Measurements from ENCODE around the gene NOTO. TPM values are rescaled to one million over a fixed set of nuclear protein-coding genes. Genes with fewer than 3 reads are reported as not detected.
"Not testable (repeated sequence)": the region's sequence is repeated elsewhere in the genome, so short reads cannot be mapped to it uniquely, and the experiment has no call there.

Gene NOTO
- polyA plus RNA-seq, 1 donor = 0.10 TPM

GRCh38 chr2:73200281-73200680, 2.1 kb upstream of the NOTO start:
- not testable (repeated sequence) for DNase-seq

- no peak for DNase-seq
Observed at GRCh38 chr2:73203055-73203681, 794 bp downstream of the NOTO start.

DNA sequence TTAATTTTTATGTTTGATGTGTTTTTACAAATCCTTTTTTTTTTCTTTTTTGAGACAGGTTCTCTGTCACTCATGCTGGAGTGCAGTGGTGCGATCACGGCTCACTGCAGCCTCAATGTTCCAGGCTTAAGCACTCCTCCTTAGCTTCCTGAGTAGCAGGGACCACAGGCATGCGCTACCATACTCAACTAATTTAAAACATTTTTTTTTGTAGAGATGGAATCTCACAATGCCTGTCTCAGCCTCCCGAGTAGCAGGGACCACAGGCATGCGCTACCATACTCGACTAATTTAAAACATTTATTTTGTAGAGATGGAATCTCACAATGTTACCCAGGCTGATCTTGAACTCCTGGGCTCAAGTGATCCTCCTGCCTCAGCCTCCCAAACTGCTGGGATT, 3.2 kb downstream of the NOTO start:
- DNase-seq = no peak

DNA sequence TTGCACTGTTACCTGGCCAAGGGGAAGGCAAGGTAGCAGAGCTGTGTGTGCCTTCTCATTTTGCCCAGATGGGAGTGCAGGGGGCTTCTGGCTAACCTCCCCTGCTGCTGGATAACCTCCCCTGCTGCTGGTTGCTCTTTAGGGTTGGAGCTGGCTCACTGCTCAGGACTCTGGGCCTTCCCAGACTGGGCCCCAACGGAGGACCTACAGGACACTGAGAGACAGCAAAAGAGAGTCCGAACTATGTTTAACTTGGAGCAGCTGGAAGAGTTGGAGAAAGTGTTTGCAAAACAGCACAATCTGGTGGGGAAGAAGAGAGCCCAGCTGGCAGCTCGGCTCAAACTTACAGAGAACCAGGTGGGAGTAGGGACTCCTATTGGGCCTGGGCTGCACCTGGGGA, 5.9 kb downstream of the NOTO start:
- DNase-seq = no peak

- no peak for DNase-seq
Observed at GRCh38 chr2:73210019-73210418, 7.6 kb downstream of the NOTO start.

DNA sequence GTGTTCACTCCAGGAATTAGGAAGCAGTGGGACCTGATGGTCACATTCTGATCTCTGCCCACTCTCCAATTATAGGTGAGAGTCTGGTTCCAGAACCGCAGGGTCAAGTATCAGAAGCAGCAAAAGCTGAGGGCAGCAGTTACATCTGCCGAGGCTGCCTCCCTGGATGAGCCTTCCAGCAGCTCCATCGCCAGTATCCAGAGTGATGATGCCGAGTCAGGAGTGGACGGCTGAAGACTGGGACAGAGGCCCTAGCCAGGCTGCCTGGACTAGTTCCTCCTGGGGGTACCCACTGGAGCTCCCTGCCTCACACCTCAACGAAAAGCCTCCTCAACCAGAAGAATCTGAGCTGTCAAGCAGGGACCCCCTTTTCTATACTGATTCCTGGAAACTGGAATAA, 8.3 kb downstream of the NOTO start:
- DNase-seq = no peak

DNA sequence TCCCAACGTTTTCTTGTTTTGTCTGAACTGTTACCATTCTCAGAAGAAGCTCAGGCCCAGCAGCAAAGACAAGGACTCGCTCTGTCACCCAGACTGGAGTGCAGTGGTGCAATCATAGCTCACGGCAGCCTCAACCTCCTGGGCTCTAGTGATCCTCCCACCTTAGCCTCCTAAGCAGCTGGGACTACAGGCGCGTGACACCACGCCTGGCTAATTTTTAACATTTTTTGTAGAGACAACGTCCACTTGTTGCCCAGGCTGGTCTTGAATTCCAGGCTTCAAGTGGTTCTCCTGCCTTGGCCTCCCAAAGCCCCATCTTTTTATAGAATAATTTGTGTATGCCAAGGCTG, 9.7 kb downstream of the NOTO start:
- no peak for DNase-seq

DNA sequence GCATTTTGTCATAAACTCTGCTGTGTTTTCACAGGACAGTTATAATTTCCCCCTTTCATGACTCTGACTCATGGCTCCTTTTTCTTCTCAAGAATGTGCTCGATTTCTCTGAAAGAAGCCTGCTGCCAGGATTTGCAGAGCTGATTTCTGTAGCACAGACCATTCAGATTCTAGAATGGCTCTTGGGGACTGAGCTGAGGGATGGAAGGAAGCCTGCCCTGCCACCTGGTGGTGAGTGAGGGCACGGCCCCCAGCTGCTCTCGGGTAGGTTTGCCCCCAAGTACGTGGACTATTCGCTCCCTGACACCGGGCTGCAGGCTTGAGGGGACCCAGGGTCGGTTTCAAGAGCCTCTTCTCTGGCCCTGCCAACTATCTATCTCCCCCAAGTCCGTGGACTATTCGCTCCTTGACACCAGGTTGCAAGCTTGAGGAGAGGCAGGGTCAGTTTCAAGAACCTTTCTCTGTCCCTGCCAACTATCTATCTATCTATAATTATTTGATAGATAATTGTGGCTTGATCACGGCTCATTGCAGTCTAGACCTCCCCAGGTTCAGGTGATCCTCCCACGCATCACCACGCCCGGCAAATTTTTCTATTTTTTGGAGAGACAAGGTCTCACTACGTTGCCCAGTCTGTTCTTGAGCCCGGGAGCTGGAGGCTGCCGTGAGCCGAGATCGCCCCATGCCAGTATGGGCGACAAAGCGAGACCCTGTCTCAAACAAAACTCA, 10.2 kb downstream of the NOTO start:
- DNase-seq = peak; percentile 55

DNA sequence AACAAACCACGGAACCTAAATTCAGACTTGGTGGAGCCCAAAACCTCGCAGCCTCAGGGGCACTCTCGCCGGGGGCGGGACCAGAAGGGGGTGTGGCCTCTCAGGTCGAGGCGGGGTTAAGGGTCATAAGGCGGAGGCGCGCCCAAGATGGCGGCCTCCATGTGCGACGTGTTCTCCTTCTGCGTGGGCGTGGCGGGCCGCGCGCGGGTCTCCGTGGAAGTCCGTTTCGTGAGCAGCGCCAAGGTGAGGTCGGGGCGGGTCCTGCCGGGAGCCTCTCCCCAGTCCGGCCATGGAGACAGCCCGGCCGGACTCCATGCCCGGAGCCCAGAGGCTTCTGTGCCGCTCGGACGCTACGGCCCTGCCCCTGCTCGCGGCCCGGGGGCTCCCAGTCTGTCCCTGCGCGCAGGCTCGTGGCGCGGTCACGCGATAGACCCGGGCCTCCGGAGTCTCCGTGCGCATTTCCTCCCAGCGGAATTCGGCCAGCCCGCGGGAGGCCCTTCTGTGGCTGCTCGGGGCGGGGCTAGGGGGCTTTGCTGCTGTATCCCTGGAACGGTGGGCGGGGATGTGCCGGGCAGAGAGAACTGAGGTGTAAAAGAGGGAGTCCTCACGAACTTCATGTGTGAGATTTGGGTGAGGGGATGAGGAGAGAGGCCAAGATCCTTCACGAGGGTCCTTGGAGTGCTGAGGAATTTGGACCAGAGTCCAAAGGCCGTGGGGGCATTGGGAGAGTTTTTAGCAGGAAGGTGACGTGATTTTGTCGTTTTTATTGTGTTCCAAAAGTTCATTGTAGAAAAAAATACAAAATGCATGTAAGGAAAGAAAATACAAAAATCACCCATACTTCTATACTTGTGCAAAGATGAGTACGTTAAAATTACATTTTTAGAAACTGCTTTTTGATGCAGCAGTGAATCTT, 12.0 kb downstream of the NOTO start, which contains the start of gene SMYD5:
Gene SMYD5 (plus strand): TSS at position 126 of the 916 bp plus-strand sequence. CDS start 22 bp downstream, at position 148.
- DNase-seq = peak; percentile 79

GRCh38 chr2:73215254-73215653, 12.9 kb downstream of the NOTO start:
- DNase-seq = no peak

DNA sequence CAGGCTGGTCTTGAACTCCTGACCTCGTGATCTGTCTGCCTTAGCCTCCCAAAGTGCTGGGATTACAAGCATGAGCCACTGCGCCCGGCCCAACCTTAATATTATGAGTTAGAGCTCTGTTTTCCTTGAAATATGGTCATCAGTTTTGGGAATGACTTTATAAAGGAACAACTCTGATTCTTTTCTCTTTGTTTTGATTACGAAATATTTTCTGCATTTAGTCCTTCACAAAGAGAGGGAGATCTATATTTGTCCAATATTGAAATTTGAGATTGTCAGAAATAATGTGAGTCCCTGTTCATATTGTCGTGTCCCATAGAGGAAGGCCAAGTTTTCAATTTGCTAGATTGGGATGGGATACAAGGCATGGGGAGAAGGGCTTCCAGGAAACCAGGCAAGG, 14.8 kb downstream of the NOTO start:
- no peak for DNase-seq

DNA sequence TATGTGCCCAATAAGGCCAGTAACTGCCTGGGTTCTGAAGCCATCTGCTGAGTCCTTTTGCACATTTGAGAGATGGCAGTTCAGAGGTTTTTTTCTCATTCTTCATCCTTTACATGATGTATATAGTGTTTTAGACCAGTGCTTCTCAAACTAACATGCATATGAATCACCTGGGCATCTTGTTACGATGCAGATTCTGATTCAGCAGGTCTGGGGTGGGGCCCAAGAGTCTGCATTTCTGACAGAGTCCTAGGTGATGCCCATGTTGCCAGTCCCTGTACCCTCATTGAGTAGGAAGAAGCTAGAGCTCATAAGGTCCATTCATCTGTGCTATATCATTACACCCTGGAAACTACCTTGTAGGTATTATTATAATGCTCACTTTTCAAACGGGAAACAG, 15.5 kb downstream of the NOTO start:
- no peak for DNase-seq

DNA sequence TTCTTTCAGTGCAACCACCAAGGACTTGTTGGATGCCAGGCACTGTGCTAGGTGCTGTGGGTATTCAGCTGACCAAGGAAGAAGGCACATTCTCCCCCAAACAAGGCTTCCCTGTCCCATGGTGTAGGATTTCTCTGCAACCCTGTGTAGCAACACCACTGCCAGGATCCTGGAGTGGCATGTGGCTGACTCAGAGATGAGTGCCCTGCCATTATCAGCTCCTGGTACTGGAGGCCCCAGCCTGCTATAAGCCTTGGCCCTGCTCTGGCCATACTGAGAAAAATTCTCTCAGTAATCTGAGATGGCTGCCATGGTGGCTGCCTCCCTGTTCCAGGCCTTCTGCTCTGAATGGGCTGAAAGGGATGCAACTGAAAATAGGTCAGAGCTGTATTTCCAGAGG, 15.9 kb downstream of the NOTO start:
- no peak for DNase-seq

DNA sequence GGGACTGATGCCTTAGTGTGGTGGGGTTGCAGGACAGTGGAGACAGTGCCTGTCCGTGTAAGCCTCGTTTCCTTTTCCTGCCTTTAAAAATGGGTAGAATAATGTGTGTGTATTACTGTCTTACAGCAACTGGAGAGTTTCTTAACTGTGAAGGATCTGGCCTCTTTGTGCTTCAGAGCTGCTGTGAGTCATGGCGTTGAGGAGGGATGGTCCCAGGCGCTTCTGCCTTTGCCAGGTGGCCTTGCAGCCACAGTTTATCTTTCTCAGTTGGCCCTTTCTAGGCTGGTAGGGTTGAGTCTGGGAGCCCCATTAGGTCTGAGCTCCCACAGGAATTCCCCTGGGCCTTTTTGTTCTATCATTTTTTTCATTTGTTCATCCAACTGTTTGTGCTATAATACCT, 21.4 kb downstream of the NOTO start:
- no peak for DNase-seq

DNA sequence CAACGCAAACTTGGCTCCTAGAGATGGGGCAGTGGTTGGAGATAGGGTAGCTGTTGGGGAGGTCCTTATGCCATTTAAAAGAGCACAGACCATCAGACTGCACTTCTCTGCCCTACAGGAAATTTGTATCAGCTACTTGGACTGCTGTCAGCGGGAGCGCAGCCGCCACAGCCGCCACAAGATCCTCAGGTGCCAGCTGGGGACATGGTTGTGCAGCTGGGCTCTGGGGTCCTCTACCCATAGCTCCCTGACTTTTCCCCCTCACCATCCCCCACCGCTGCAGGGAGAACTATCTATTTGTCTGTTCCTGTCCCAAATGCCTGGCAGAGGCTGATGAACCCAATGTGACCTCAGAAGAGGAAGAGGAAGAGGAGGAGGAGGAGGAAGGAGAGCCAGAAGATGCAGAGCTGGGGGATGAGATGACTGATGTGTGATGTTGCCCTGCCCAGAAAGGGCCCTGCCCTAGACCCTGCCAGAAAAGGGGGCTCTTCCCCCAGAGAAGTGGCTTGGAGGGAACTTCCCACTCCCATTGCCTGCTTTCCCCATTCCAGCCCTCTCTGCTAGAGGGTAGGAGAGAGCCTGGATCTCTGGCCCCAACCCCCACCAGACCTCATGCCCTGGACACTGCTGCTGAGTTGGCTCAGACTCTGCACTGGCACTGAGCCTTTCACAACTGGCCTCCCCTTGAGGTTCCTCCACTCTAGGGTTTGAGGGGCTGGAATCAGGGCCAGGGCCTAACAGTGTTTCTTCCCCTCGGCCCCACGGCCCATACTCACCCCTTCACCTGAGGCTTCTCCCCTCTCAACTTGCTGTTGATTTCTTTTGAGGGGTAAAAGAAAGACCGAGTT, 23.4 kb downstream of the NOTO start:
- no peak for DNase-seq

DNA sequence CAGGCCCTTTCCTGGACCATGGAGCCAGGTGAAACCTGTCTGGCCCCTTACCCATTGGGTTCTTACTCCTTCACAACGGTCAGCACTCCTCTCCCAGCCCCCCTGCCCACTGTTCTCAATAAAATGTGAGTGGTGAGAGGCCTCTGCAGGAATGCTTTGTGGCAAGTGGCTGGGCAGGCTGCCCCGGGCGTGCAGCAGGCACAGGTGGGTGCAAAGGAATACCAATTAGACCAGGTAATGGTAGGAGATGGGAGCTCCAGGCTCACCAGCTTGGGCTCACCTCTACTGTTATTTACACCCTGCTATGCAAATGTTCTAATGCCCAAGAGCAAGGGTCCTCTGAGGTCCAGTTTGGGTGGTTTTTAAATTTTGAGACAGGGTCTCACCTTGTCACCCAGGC, 24.7 kb downstream of the NOTO start:
- DNase-seq = no peak

- no peak for DNase-seq
Observed at GRCh38 chr2:73228631-73229030, 26.3 kb downstream of the NOTO start.

GRCh38 chr2:73232403-73233153, 30.2 kb downstream of the NOTO start:
- DNase-seq = no peak

DNA sequence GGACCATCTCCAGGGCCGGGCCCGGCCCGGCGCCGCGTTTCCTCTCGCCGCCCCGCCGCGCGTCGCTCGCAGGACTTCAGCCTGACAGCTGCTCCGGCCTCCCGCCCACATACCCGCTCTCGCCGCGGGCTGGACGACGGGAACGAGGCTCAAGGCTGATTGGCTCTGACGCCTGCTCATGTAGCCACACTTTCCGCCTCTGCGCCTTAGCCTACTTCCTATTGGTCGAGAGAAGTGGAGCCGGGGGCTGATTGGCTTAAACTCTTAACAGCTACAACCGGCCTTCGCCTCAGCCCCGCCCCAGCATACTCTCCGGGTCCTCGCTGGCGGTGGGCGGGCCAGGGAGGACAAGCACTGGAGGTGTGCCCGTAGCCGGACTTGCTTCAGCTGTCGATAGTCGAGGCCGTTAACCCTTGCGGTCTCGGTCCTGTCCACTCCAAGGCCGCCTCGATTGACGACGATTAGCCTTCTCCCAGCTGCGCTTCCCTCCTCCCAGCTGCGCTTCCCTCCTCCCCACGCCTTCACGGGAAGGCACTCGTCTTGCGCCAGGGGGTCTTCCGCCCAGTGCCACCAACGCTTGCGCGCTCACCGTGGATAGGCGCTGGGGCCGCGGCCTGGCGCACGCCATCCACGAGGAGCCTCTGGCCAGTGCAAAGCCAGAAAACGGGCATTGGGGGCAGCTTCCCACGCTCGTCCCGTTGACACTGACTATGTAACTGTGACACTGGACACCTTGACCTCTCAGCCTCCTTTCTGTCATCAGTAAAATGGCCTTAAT, 31.0 kb downstream of the NOTO start, which contains the start of gene PRADC1:
Gene PRADC1 (minus strand): TSS at position 86 of the 778 bp plus-strand sequence. CDS start 79 bp downstream, at position 7.
- peak; percentile 100 for DNase-seq

All from left kidney (tissue), 2 donors.